Thyroid gland (tissue), 4 donors: ENCODE data around the gene CTAG1A. TPM values are rescaled to one million over a fixed set of nuclear protein-coding genes. Genes with fewer than 3 reads are reported as not detected.

ENCODE experiments used
- DNase-seq, 2 donors: peaks; one replicate each; pipeline ENCODE4 v3.0.0-alpha.2; 2019
- H3K27ac ChIP-seq, 3 donors: fragments of 200-600 bp; sonication (generic); 1 replicate in 2 of 3; 2 replicates in 1 of 3; pipeline ENCODE4 v1.5.1; 2016 to 2019; ENCODE audit warnings: mild to moderate bottlenecking in 1 of 3, moderate library complexity in 1 of 3
- H3K27me3 ChIP-seq: fragments of 200-600 bp; sonication (generic); one replicate; pipeline ENCODE4 v1.5.1; 2019
- H3K36me3 ChIP-seq, 2 donors: fragments of 200-600 bp; sonication (generic); one replicate each; pipeline ENCODE4 v1.5.1; 2016 to 2019
- H3K4me1 ChIP-seq, 2 donors: fragments of 200-600 bp; sonication (generic); one replicate each; pipeline ENCODE4 v1.5.1; 2017 to 2019
- H3K4me3 ChIP-seq, 3 donors: fragments of 200-600 bp; sonication (generic); replicated peaks in 1 of 3; 1 replicate in 2 of 3; 2 replicates in 1 of 3; pipeline ENCODE4 v1.5.1; 2016; ENCODE audit warnings: mild to moderate bottlenecking in 1 of 3
- H3K9me3 ChIP-seq: fragments of 200-600 bp; sonication (generic); one replicate; pipeline ENCODE4 v1.5.1; 2017
- POLR2A ChIP-seq, 2 donors: fragments of 450-650 bp; IDR thresholded peaks; one replicate each; pipeline ENCODE4 v1.6.1; 2017; ENCODE audit warnings: antibody characterized with exemption in 2 of 2, mild to moderate bottlenecking in 2 of 2, moderate library complexity in 1 of 2
- WGBS, 2 donors: methylation state at CpG; one replicate each; pipeline ENCODE4 v1.1.5; 2017; 5-methylcytosine and 5-hydroxymethylcytosine counted together
- intact Hi-C: fragments of 100-400 bp; cut with DNase I; formaldehyde crosslinking; loops from one replicate; pipeline ENCODE4 v1.15.1; 2023
- total RNA-seq, 4 donors: library from RNA; depleted of rRNA; stranded (reverse); fragments of >200 nt; gene quantifications; one replicate each; pipeline ENCODE4 v1.2.3, GENCODE V29; 2016
- TF ChIP-seq, protein P1 (sequence below), 6 experiments: fragments of 200-600 bp in 3 of 6; fragments of 450-650 bp in 3 of 6; sonication (generic) in 3 of 6; IDR thresholded peaks; one replicate each; pipeline ENCODE4 v1.5.1; 2016 to 2019; ENCODE audit warnings: antibody characterized with exemption in 6 of 6, mild to moderate bottlenecking in 2 of 6, inconsistent platforms in 1 of 6, moderate library complexity in 1 of 6

Gene CTAG1A
- total RNA-seq, 4 donors from 2014 or later: not detected

DNA sequence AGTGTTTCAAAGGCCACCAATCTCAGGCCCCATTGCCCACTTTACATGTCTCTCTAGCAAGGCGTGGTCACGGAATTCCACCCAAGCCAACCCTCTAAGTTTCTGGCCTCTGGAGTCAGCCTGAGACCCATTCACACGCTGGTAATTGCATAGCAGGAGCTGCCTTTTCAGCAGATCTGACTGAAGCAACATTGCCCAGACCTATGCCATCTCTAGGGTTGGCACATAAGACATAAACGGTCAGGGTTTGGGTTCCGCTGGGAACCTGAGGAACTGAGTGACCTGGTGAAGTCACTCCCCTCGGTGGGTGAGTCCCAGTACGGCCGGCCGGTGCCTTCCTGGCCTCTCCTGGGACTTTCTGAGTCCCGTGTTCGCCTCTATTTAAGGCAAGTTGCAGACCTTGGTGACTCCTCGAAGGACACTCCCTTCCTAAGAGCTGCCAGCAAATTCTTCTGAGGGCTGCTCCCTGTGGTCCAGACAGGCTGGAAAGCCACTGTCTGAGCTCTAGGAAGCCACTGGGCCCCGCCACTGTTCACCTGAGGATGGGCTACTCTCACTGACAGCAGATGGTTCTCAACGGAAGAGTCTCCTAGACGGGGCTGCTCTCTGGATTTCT, 15.9 kb downstream of the CTAG1A start:
- H3K9me3 ChIP-seq: no peaks in the 10 kb centered on the region
- H3K36me3 ChIP-seq: no peaks in the 10 kb centered on the region
- WGBS, 2 donors: 80 to 81% methylated on average over 2 to 5 of the region's 15 CpGs
- intact Hi-C loops: no loop called here
- H3K4me3 ChIP-seq: no peak overlapping the region
- no peak overlapping the region for H3K27ac ChIP-seq
- H3K4me1 ChIP-seq: no peaks in the 10 kb centered on the region
- DNase-seq: no peak
- H3K27me3 ChIP-seq: no peaks in the 10 kb centered on the region
- TF ChIP-seq, protein P1, sequence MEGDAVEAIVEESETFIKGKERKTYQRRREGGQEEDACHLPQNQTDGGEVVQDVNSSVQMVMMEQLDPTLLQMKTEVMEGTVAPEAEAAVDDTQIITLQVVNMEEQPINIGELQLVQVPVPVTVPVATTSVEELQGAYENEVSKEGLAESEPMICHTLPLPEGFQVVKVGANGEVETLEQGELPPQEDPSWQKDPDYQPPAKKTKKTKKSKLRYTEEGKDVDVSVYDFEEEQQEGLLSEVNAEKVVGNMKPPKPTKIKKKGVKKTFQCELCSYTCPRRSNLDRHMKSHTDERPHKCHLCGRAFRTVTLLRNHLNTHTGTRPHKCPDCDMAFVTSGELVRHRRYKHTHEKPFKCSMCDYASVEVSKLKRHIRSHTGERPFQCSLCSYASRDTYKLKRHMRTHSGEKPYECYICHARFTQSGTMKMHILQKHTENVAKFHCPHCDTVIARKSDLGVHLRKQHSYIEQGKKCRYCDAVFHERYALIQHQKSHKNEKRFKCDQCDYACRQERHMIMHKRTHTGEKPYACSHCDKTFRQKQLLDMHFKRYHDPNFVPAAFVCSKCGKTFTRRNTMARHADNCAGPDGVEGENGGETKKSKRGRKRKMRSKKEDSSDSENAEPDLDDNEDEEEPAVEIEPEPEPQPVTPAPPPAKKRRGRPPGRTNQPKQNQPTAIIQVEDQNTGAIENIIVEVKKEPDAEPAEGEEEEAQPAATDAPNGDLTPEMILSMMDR (IDR thresholded peaks at IDR 0.05): no peak
- no peak for TF ChIP-seq POLR2A (IDR thresholded peaks at IDR 0.05)

DNA sequence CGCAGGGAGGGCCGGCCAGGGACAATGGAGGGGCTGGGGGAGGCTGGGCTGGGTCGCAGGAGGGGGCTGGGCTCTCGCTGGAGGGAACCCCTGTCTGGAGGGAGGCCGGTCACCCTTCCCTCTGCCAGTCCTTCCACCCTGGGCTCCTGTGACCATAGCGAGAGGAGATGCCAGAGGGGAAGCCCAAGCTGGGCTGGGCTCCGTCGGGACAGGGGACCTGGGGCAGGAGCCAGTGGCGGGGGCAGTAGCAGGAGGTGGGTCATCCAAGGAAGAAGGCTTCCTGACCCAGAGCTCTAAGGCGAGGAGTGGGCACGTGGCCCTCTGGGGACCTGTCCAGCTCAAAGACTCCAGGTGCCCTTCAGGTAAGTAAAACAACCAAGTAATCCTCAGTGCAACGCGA, 17.3 kb downstream of the CTAG1A start:
- intact Hi-C loops: no loop called here
- TF ChIP-seq, protein P1 (IDR thresholded peaks at IDR 0.05): no peak
- TF ChIP-seq POLR2A (IDR thresholded peaks at IDR 0.05): no peak
- no peaks in the 10 kb centered on the region for H3K27me3 ChIP-seq

DNA sequence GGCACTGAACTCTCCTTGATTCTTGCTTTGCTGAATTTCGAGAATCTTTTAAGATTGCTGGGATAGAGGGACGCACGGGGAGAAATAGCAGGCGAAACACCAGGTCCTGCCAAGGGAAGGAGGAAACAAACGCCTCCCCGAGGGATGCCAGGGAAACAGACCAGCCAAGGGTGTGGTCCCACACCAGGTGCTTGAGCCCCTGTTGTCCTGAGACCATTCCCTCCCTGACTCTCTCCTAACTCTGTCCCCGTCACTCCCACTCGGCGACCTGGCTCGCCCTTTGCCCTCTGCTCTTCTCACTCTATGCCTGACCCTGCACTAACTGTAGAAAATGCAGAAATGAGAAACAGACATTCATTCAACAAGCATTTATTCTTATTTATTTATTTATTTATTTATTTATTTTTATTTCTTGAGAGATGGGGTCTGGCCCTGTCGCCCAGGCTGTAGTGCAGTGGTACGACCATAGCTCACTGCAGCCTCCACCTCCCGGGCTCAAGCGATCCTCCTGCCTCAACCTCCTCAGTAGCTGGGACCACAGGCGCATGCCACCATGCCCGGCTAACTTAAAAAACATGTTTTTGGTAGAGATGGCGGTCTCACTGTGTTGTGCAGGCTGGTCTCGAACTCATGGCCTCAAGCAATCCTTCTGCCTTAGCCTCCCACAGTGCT, 18.0 kb downstream of the CTAG1A start:
- no peak overlapping the region for H3K4me3 ChIP-seq
- TF ChIP-seq, protein P1 (IDR thresholded peaks at IDR 0.05): no peak
- no peak for TF ChIP-seq POLR2A (IDR thresholded peaks at IDR 0.05)
- H3K36me3 ChIP-seq: no peaks in the 10 kb centered on the region
- no peaks in the 10 kb centered on the region for H3K9me3 ChIP-seq
- no peaks in the 10 kb centered on the region for H3K27me3 ChIP-seq
- DNase-seq: no peak
- 89 to 94% methylated on average over 11 to 16 of the region's 18 CpGs for WGBS, 2 donors
- H3K27ac ChIP-seq: no peak overlapping the region
- no peaks in the 10 kb centered on the region for H3K4me1 ChIP-seq
- intact Hi-C loops: no loop called here

More for the DNA sequence above, 17.3 kb downstream of the CTAG1A start:
- H3K27ac ChIP-seq: no peak overlapping the region
- H3K4me1 ChIP-seq: no peaks in the 10 kb centered on the region
- WGBS, 2 donors: 61 to 80% methylated on average over 4 to 11 of the region's 13 CpGs
- H3K9me3 ChIP-seq: no peaks in the 10 kb centered on the region
- H3K36me3 ChIP-seq: no peaks in the 10 kb centered on the region
- no peak for DNase-seq
- no peak overlapping the region for H3K4me3 ChIP-seq

DNA sequence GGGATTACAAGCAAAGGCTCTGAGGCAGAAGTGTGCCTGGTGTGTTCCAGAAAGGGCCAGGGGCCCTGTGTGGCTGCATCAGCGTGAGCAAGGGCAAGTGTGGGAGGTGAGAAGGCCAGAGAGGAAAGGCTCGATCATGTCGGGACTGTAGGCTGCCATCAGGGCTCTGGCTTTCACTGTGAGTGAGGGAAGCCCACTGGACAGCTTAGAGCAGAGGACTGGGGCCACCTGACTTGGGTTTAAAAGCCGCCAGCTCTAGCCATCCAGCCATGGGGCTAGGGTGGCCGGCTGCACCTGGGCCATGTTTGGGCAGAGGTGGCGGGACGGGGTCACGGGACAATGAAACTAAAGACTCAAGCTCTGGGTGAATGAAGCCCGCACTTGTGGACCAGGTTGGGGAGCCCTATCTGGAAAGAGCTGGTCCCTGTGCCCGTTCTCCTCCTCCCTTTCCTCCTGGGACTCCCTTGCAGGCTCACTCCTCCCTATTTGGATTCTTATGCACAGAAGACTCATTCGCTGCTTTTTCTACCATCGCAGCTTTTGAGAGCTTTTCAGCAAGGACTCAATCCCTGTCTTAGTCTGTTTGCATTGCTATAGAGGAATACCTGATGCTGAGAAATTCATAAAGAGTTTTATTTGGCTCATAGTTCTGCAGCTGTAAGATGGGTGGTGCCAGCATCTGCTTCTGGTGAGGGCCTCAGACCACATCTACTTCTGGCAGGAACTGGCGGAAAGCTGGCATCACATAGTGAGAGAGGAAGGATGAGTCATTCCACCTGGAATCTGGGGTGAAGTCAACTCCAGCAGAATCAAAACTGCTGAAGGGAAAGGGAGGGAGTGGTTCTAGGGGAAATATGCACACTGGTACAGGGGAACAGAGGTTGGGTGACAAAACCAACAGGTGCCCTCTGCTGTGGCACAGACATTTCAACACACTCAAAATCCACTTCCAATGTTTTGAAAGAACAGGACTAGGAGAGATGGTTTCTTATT, 18.8 kb downstream of the CTAG1A start:
- Histone ChIP-seq H3K27ac (no peak overlapping the region), H3K27me3 (no peaks in the 10 kb centered on the region), H3K4me1 (no peaks in the 10 kb centered on the region), H3K36me3 (no peaks in the 10 kb centered on the region), H3K9me3 (no peaks in the 10 kb centered on the region), H3K4me3 (no peak overlapping the region)
- intact Hi-C loops: no loop called here
- peak; percentile 11 to 26 for DNase-seq
- TF ChIP-seq, protein P1 (IDR thresholded peaks at IDR 0.05): no peak
- TF ChIP-seq POLR2A (IDR thresholded peaks at IDR 0.05): no peak
- WGBS, 2 donors: 74 to 75% methylated on average over 7 to 8 of the region's 13 CpGs
